Tibial nerve (tissue), 4 donors: Measurements from ENCODE around the gene ALDH1L1.

Experiments used
- EP300 ChIP-seq, 2 donors: sonication (generic); formaldehyde crosslinking; IDR thresholded peaks; one replicate each; pipeline ENCODE4 v1.6.1; 2017; ENCODE audit warnings: antibody characterized with exemption in 2 of 2, mild to moderate bottlenecking in 1 of 2
- POLR2A ChIP-seq, 2 donors: fragments of 450-650 bp; IDR thresholded peaks; one replicate each; pipeline ENCODE4 v1.6.1; 2017; ENCODE audit warnings: antibody characterized with exemption in 2 of 2, mild to moderate bottlenecking in 2 of 2, moderate library complexity in 2 of 2
- TF ChIP-seq, protein P1 (sequence below), 5 experiments: fragments of 200-600 bp in 3 of 5; fragments of 450-650 bp in 2 of 5; sonication (generic) in 3 of 5; IDR thresholded peaks; one replicate each; pipeline ENCODE4 v1.5.1; 2016 to 2019; ENCODE audit warnings: antibody characterized with exemption in 5 of 5, mild to moderate bottlenecking in 3 of 5, moderate library complexity in 2 of 5

DNA sequence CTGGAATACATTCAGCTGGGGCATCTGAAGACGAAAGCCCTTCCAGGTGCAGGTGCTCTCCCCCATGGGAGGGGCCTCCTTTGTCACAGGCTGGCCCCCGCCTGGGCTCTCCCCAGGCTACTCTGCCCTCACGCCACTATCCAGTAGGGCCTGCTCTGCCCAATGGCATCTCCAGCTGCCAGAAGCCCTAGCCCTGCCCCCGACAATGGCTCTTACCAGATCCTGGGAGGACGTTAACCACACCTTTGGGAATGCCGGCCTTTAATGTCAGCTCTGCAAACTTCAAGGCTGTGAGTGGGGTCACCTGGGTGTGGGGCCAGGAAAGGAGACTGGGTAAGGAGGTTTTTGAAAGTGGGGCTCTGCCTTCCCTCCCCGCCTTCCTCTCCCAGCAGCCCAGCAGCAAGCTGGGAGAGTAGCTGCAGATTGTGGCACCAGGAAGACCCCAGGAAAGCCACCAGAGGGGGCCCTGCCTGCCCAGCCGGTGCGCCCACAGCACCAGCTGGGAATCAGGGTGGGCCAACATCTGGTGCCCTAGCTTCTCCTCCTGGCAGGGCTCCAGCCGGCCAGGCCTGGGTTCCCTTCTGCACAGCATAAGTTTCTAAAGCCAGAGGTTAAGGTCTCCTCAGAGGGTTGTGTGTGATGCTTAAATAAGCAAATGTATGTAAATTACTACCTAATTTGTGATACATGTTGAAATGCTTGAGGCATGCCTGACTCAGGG, 56.1 kb downstream of the ALDH1L1 start:
- TF ChIP-seq, protein P1, sequence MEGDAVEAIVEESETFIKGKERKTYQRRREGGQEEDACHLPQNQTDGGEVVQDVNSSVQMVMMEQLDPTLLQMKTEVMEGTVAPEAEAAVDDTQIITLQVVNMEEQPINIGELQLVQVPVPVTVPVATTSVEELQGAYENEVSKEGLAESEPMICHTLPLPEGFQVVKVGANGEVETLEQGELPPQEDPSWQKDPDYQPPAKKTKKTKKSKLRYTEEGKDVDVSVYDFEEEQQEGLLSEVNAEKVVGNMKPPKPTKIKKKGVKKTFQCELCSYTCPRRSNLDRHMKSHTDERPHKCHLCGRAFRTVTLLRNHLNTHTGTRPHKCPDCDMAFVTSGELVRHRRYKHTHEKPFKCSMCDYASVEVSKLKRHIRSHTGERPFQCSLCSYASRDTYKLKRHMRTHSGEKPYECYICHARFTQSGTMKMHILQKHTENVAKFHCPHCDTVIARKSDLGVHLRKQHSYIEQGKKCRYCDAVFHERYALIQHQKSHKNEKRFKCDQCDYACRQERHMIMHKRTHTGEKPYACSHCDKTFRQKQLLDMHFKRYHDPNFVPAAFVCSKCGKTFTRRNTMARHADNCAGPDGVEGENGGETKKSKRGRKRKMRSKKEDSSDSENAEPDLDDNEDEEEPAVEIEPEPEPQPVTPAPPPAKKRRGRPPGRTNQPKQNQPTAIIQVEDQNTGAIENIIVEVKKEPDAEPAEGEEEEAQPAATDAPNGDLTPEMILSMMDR (IDR thresholded peaks at IDR 0.05), result no peak
- no peak for TF ChIP-seq POLR2A (IDR thresholded peaks at IDR 0.05)
- no peak for TF ChIP-seq EP300 (IDR thresholded peaks at IDR 0.05)
